CD4-positive, alpha-beta memory T cell (primary cell): ENCODE results near the gene SERBP1. TPM values are rescaled to one million over a fixed set of nuclear protein-coding genes. Genes with fewer than 3 reads are reported as not detected.
"Not testable (repeated sequence)": the region's sequence is repeated elsewhere in the genome, so short reads cannot be mapped to it uniquely, and the experiment has no call there.

Experiments
- CTCF ChIA-PET: fragments of 350-600 bp; sonication (Branson Sonifier 250); formaldehyde crosslinking; loops from one replicate; lab custom pipeline; 2021; ENCODE audit warnings: inconsistent platforms; ENCODE audit not compliant: partially characterized antibody; lab: Charles Lee
- POLR2A ChIA-PET: fragments of 350-600 bp; sonication (Branson Sonifier 250); formaldehyde crosslinking; loops from one replicate; lab custom pipeline; 2021; ENCODE audit not compliant: partially characterized antibody; lab: Charles Lee
- DNase-seq, 5 donors: peaks; one replicate each; pipeline versions ENCODE4 v3.0.0 to v3.0.0-alpha.2; 2020 to 2022; ENCODE audit warnings: mixed read lengths in 1 of 5
- H3K27ac ChIP-seq: one replicate; pipeline ENCODE4 v1.7.0; 2013; ENCODE audit warnings: low read depth, low read length
- H3K27me3 ChIP-seq: 2 replicates; pipeline ENCODE4 v1.7.0; 2013; ENCODE audit warnings: mild to moderate bottlenecking, low read length, moderate library complexity; ENCODE audit not compliant: insufficient read depth
- H3K36me3 ChIP-seq: 2 replicates; pipeline ENCODE4 v1.7.0; 2013; ENCODE audit warnings: mild to moderate bottlenecking, low read length, moderate library complexity; ENCODE audit not compliant: insufficient read depth
- H3K4me1 ChIP-seq: 2 replicates; pipeline ENCODE4 v1.7.0; 2013; ENCODE audit warnings: mild to moderate bottlenecking, low read length, moderate library complexity; ENCODE audit not compliant: insufficient read depth
- H3K4me3 ChIP-seq, 2 donors: one replicate each; pipeline ENCODE4 v1.7.0; 2013; ENCODE audit warnings: low read length in 2 of 2, mild to moderate bottlenecking in 1 of 2
- H3K9me3 ChIP-seq, 2 donors: one replicate each; pipeline ENCODE4 v1.7.0; 2013; ENCODE audit warnings: low read length in 2 of 2, control low read depth in 1 of 2; ENCODE audit not compliant: control insufficient read depth in 1 of 2
- H3K27ac Mint-ChIP-seq, 7 donors: one replicate each; pipeline ENCODE4 v1.8.0; 2020 to 2021; ENCODE audit warnings: mixed read lengths in 7 of 7, mild to moderate bottlenecking in 6 of 7, inconsistent platforms in 3 of 7, moderate library complexity in 3 of 7
- H3K27me3 Mint-ChIP-seq, 2 donors: one replicate each; pipeline ENCODE4 v1.8.0; 2020 to 2021; ENCODE audit warnings: mixed read lengths in 2 of 2
- H3K36me3 Mint-ChIP-seq, 2 donors: one replicate each; pipeline ENCODE4 v1.8.0; 2020 to 2021; ENCODE audit warnings: mixed read lengths in 2 of 2, inconsistent platforms in 1 of 2, mild to moderate bottlenecking in 1 of 2
- H3K4me1 Mint-ChIP-seq, 4 donors: one replicate each; pipeline ENCODE4 v1.8.0; 2020 to 2021; ENCODE audit warnings: mixed read lengths in 4 of 4, mild to moderate bottlenecking in 1 of 4
- H3K4me3 Mint-ChIP-seq, 8 donors: one replicate each; pipeline ENCODE4 v1.8.0; 2020 to 2021; ENCODE audit warnings: mixed read lengths in 8 of 8, mild to moderate bottlenecking in 7 of 8, moderate library complexity in 6 of 8, inconsistent platforms in 3 of 8
- H3K9me3 Mint-ChIP-seq, 8 donors: one replicate each; pipeline ENCODE4 v1.8.0; 2020 to 2021; ENCODE audit warnings: mixed read lengths in 8 of 8, mild to moderate bottlenecking in 5 of 8, inconsistent platforms in 3 of 8, moderate library complexity in 1 of 8
- intact Hi-C: fragments of 100-400 bp; cut with micrococcal nuclease; formaldehyde crosslinking; loops from one replicate; pipeline ENCODE4 v1.15.1; 2023
- polyA plus RNA-seq, 2 donors: library from polyadenylated mRNA; unstranded; fragments of 300-500 nt; fragmentation: Illumina TruSeq; gene quantifications; one replicate each; pipeline ENCODE4 v1.2.3, GENCODE V29; 2021
- total RNA-seq, 2 experiments: library from RNA; stranded (reverse); gene quantifications; one replicate each; pipeline ENCODE4 v1.2.3, GENCODE V29; 2021

SERBP1 gene
- total and polyA plus RNA-seq, 4 experiments from 2014 or later = 94.9 to 154 (median 136) TPM

GRCh38 chr1:67458663-67459062, 28.5 kb upstream of the SERBP1 start:
- H3K4me3 ChIP-seq = no peak overlapping the region
- Mint-ChIP-seq H3K4me1 (no peaks in the 10 kb centered on the region), H3K36me3 (no peaks in the 10 kb centered on the region), H3K27me3 (peaks cover 0 to 2% of the 10 kb centered on the region in 2 donors), H3K27ac (no peak overlapping the region), H3K4me3 (no peak overlapping the region), H3K9me3 (no peaks in the 10 kb centered on the region)
- intact Hi-C loops = no loop called here
- ChIA-PET POLR2A (no interaction called here), CTCF (no interaction called here)
- H3K9me3 ChIP-seq = no peaks in the 10 kb centered on the region
- DNase-seq = no peak
- H3K27me3 ChIP-seq = no peaks in the 10 kb centered on the region
- H3K36me3 ChIP-seq = no peaks in the 10 kb centered on the region
- no peaks in the 10 kb centered on the region for H3K4me1 ChIP-seq
- H3K27ac ChIP-seq = no peak overlapping the region

- Histone ChIP-seq H3K9me3 (no peaks in the 10 kb centered on the region), H3K27me3 (no peaks in the 10 kb centered on the region), H3K27ac (no peak overlapping the region), H3K4me1 (no peaks in the 10 kb centered on the region), H3K36me3 (no peaks in the 10 kb centered on the region), H3K4me3 (no peak overlapping the region)
- POLR2A ChIA-PET = no interaction called here
- intact Hi-C loops = no loop called here
- Mint-ChIP-seq H3K36me3 (no peaks in the 10 kb centered on the region), H3K9me3 (no peaks in the 10 kb centered on the region), H3K4me3 (no peak overlapping the region), H3K4me1 (no peaks in the 10 kb centered on the region), H3K27me3 (peaks cover 0 to 3% of the 10 kb centered on the region in 2 donors), H3K27ac (no peak overlapping the region)
- CTCF ChIA-PET = no interaction called here
- DNase-seq = no peak
These were observed 27.0 kb upstream of the SERBP1 start for GRCh38 chr1:67457247-67457646.

- Histone ChIP-seq H3K36me3 (no peaks in the 10 kb centered on the region), H3K27me3 (no peaks in the 10 kb centered on the region), H3K4me1 (no peaks in the 10 kb centered on the region), H3K9me3 (no peaks in the 10 kb centered on the region), H3K27ac (no peak overlapping the region), H3K4me3 (no peak overlapping the region)
- ChIA-PET POLR2A (no interaction called here), CTCF (no interaction called here)
- Mint-ChIP-seq H3K4me1 (peaks cover 0 to 3% (median 2%) of the 10 kb centered on the region in 4 donors), H3K27me3 (peaks cover 0 to 5% of the 10 kb centered on the region in 2 donors), H3K4me3 (no peak overlapping the region), H3K36me3 (no peaks in the 10 kb centered on the region), H3K9me3 (no peaks in the 10 kb centered on the region), H3K27ac (no peak overlapping the region)
- no peak for DNase-seq
- intact Hi-C loops = no loop called here
These were observed 21.6 kb upstream of the SERBP1 start for GRCh38 chr1:67451815-67452214.

- H3K36me3 Mint-ChIP-seq = no peaks in the 10 kb centered on the region
These were observed 21.2 kb upstream of the SERBP1 start for GRCh38 chr1:67451356-67451755.

GRCh38 chr1:67446893-67447292, 16.7 kb upstream of the SERBP1 start:
- Mint-ChIP-seq H3K27me3 (peaks cover 3% of the 10 kb centered on the region in 2 donors), H3K36me3 (no peaks in the 10 kb centered on the region), H3K9me3 (no peaks in the 10 kb centered on the region), H3K4me1 (peaks cover 0 to 7% (median 5%) of the 10 kb centered on the region in 4 donors), H3K27ac (no peak overlapping the region), H3K4me3 (no peak overlapping the region)
- no peaks in the 10 kb centered on the region for H3K27me3 ChIP-seq
- DNase-seq = no peak
- no peak overlapping the region for H3K27ac ChIP-seq
- H3K4me1 ChIP-seq = no peaks in the 10 kb centered on the region
- intact Hi-C loops = no loop called here
- POLR2A ChIA-PET = no interaction called here
- CTCF ChIA-PET = no interaction called here
- no peak overlapping the region for H3K4me3 ChIP-seq
- no peaks in the 10 kb centered on the region for H3K36me3 ChIP-seq
- no peaks in the 10 kb centered on the region for H3K9me3 ChIP-seq

More at GRCh38 chr1:67451356-67451755, 21.2 kb upstream of the SERBP1 start:
- POLR2A ChIA-PET = no interaction called here
- no peaks in the 10 kb centered on the region for H3K4me1 ChIP-seq
- intact Hi-C loops = no loop called here
- no peaks in the 10 kb centered on the region for H3K27me3 ChIP-seq
- H3K9me3 Mint-ChIP-seq = no peaks in the 10 kb centered on the region
- DNase-seq = no peak
- CTCF ChIA-PET = no interaction called here
- no peaks in the 10 kb centered on the region for H3K36me3 ChIP-seq
- H3K27me3 Mint-ChIP-seq = peaks cover 0 to 5% of the 10 kb centered on the region in 2 donors
- H3K4me1 Mint-ChIP-seq = peaks cover 0 to 7% (median 5%) of the 10 kb centered on the region in 4 donors
- no peak overlapping the region for H3K27ac Mint-ChIP-seq
- no peak overlapping the region for H3K27ac ChIP-seq
- no peak overlapping the region for H3K4me3 ChIP-seq
- no peak overlapping the region for H3K4me3 Mint-ChIP-seq
- H3K9me3 ChIP-seq = no peaks in the 10 kb centered on the region

- intact Hi-C loops, POLR2A ChIA-PET, DNase-seq: not testable (repeated sequence)
These were observed 15.8 kb upstream of the SERBP1 start for GRCh38 chr1:67446014-67446413.

GRCh38 chr1:67441739-67442281, 11.6 kb upstream of the SERBP1 start:
- Histone ChIP-seq H3K27me3 (no peaks in the 10 kb centered on the region), H3K36me3 (no peaks in the 10 kb centered on the region), H3K4me1 (no peaks in the 10 kb centered on the region), H3K4me3 (no peak overlapping the region), H3K27ac (no peak overlapping the region), H3K9me3 (no peaks in the 10 kb centered on the region)
- H3K9me3 Mint-ChIP-seq = no peaks in the 10 kb centered on the region
- DNase-seq = no peak
- POLR2A ChIA-PET = no interaction called here
- H3K36me3 Mint-ChIP-seq = peaks cover 0 to 4% of the 10 kb centered on the region in 2 donors
- CTCF ChIA-PET = interaction anchor here (1.0 kb wide), 1 partner anchor 10 kb away, joined by 3 read pairs; no protein-coding TSS in a partner anchor
- no peak overlapping the region for H3K4me3 Mint-ChIP-seq
- H3K27me3 Mint-ChIP-seq = peaks cover 2 to 3% of the 10 kb centered on the region in 2 donors
- intact Hi-C loops = no loop called here
- H3K27ac Mint-ChIP-seq = no peak overlapping the region
- peaks cover 0 to 5% (median 2%) of the 10 kb centered on the region in 4 donors for H3K4me1 Mint-ChIP-seq

More at GRCh38 chr1:67446014-67446413, 15.8 kb upstream of the SERBP1 start:
- H3K36me3 ChIP-seq, H3K9me3 ChIP-seq, H3K4me1 Mint-ChIP-seq, H3K27ac Mint-ChIP-seq, H3K36me3 Mint-ChIP-seq, H3K4me3 ChIP-seq, H3K4me3 Mint-ChIP-seq, H3K27ac ChIP-seq, CTCF ChIA-PET, H3K27me3 ChIP-seq, H3K4me1 ChIP-seq, H3K9me3 Mint-ChIP-seq, H3K27me3 Mint-ChIP-seq: not testable (repeated sequence)
